Activated CD8-positive, alpha-beta memory T cell treated with anti-CD3 and anti-CD28 coated beads for 1 hour (primary cell): Measurements from ENCODE around the gene MOB2.

Experiments used
- DNase-seq, 2 donors: peaks; one replicate each; pipeline ENCODE4 v3.0.0-alpha.2; 2020; ENCODE audit warnings: low read depth in 1 of 2; ENCODE audit errors: extremely low read depth in 1 of 2

The MOB2 gene

GRCh38 chr11:1475841-1476240 lies 10.7 kb downstream of the MOB2 start:
- no peak for DNase-seq

- no peak for DNase-seq
Measured at GRCh38 chr11:1473786-1474185, 12.8 kb downstream of the MOB2 start.

- no peak for DNase-seq
Measured at GRCh38 chr11:1473011-1473628, 13.5 kb downstream of the MOB2 start.

- no peak for DNase-seq
Measured at GRCh38 chr11:1472180-1473005, 14.2 kb downstream of the MOB2 start.

GRCh38 chr11:1471736-1472135 lies 14.8 kb downstream of the MOB2 start:
- DNase-seq, result no peak

GRCh38 chr11:1470681-1471611 lies 15.6 kb downstream of the MOB2 start:
- DNase-seq, result no peak

GRCh38 chr11:1469911-1470680 lies 16.5 kb downstream of the MOB2 start:
- DNase-seq, result no peak

GRCh38 chr11:1469287-1469910 lies 17.2 kb downstream of the MOB2 start:
- DNase-seq, result no peak

GRCh38 chr11:1468473-1469066 lies 18.0 kb downstream of the MOB2 start:
- no peak for DNase-seq

- DNase-seq, result no peak
Measured at GRCh38 chr11:1468002-1468401, 18.6 kb downstream of the MOB2 start.

- DNase-seq, result no peak
Measured at GRCh38 chr11:1467270-1467669, 19.3 kb downstream of the MOB2 start.

GRCh38 chr11:1466784-1467183 lies 19.8 kb downstream of the MOB2 start:
- DNase-seq, result no peak

GRCh38 chr11:1463056-1463455 lies 23.5 kb downstream of the MOB2 start:
- DNase-seq, result no peak

- no peak for DNase-seq
Measured at GRCh38 chr11:1462698-1462975, 23.9 kb downstream of the MOB2 start.

GRCh38 chr11:1461826-1462697 lies 24.5 kb downstream of the MOB2 start:
- no peak for DNase-seq

GRCh38 chr11:1460986-1461825 lies 25.4 kb downstream of the MOB2 start:
- no peak for DNase-seq

- no peak for DNase-seq
Measured at GRCh38 chr11:1460396-1460985, 26.1 kb downstream of the MOB2 start.
